PFSK-1 (cell line): ENCODE results near the gene SMPDL3A.

ENCODE experiments used
- FOXP2 ChIP-seq: optimal IDR thresholded peaks from 2 replicates; pipeline ENCODE3; 2011; ENCODE audit warnings: borderline replicate concordance, control low read depth, inconsistent platforms; ENCODE audit not compliant: insufficient read depth; ENCODE audit errors: extremely low read length, extremely low read depth
- POLR2AphosphoS5 ChIP-seq: IDR thresholded peaks from 2 replicates; pipeline ENCODE4 v1.6.1; 2012; ENCODE audit warnings: low read depth, mild to moderate bottlenecking, control low read depth, low read length, moderate library complexity
- SIN3A ChIP-seq: IDR thresholded peaks from 2 replicates; pipeline ENCODE4 v1.6.1; 2012; ENCODE audit warnings: mild to moderate bottlenecking, low read length, moderate library complexity, borderline replicate concordance; ENCODE audit not compliant: insufficient read depth
- TF ChIP-seq, protein P1 (sequence below), 2 experiments: IDR thresholded peaks; 2 replicates each; pipeline versions ENCODE4 v1.6.1 to v1.8.0; 2011 to 2012; ENCODE audit warnings: low read depth in 2 of 2, low read length in 2 of 2, control low read depth in 1 of 2, inconsistent platforms in 1 of 2, mild to moderate bottlenecking in 1 of 2, moderate library complexity in 1 of 2; ENCODE audit not compliant: insufficient read depth in 1 of 2

DNA sequence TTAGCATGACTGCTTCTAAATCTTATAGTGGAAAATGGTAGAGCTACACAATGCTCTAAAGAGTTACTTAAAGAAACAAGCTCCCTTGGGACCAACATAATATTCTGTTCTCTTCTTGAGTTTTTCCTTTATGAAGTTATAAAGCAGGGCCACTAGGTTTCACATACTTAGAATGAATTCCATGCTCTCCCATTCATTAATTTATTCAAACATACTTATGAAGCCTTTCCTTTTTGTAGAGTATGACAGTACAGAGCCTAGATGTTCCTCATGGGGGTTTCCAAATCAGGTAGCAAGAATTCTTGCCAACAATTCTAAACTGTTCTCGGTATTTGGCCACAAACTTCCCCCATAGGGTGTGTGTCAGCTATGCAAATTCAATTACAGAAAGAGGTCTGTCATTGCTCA is 30.1 kb upstream of the SMPDL3A start:
- TF ChIP-seq POLR2AphosphoS5 = no peak
- TF ChIP-seq, protein P1, sequence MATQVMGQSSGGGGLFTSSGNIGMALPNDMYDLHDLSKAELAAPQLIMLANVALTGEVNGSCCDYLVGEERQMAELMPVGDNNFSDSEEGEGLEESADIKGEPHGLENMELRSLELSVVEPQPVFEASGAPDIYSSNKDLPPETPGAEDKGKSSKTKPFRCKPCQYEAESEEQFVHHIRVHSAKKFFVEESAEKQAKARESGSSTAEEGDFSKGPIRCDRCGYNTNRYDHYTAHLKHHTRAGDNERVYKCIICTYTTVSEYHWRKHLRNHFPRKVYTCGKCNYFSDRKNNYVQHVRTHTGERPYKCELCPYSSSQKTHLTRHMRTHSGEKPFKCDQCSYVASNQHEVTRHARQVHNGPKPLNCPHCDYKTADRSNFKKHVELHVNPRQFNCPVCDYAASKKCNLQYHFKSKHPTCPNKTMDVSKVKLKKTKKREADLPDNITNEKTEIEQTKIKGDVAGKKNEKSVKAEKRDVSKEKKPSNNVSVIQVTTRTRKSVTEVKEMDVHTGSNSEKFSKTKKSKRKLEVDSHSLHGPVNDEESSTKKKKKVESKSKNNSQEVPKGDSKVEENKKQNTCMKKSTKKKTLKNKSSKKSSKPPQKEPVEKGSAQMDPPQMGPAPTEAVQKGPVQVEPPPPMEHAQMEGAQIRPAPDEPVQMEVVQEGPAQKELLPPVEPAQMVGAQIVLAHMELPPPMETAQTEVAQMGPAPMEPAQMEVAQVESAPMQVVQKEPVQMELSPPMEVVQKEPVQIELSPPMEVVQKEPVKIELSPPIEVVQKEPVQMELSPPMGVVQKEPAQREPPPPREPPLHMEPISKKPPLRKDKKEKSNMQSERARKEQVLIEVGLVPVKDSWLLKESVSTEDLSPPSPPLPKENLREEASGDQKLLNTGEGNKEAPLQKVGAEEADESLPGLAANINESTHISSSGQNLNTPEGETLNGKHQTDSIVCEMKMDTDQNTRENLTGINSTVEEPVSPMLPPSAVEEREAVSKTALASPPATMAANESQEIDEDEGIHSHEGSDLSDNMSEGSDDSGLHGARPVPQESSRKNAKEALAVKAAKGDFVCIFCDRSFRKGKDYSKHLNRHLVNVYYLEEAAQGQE (IDR thresholded peaks at IDR 0.05; ENCODE audit: insufficient read depth in 1 of 2, low read depth in 2 of 2, low read length in 2 of 2) = no peak
- TF ChIP-seq FOXP2 = no peak
- TF ChIP-seq SIN3A = no peak
